Gastroesophageal sphincter (tissue), 3 donors: Measurements from ENCODE around the gene KRTAP10-2.

Experiments
- CTCF ChIP-seq, 4 experiments: fragments of 200-600 bp in 2 of 4; fragments of 450-650 bp in 2 of 4; sonication (generic) in 1 of 4; IDR thresholded peaks; one replicate each; pipeline ENCODE4 v1.5.1; 2017 to 2019; ENCODE audit warnings: antibody characterized with exemption in 4 of 4, mild to moderate bottlenecking in 2 of 4, moderate library complexity in 2 of 4
- EP300 ChIP-seq: sonication (generic); formaldehyde crosslinking; IDR thresholded peaks from one replicate; pipeline ENCODE4 v1.6.1; 2017; ENCODE audit warnings: antibody characterized with exemption, mild to moderate bottlenecking
- POLR2A ChIP-seq, 2 donors: fragments of 450-650 bp; IDR thresholded peaks; one replicate each; pipeline ENCODE4 v1.6.1; 2017; ENCODE audit warnings: antibody characterized with exemption in 2 of 2, mild to moderate bottlenecking in 2 of 2, moderate library complexity in 1 of 2
- POLR2AphosphoS5 ChIP-seq: sonication (generic); formaldehyde crosslinking; IDR thresholded peaks from one replicate; pipeline ENCODE4 v1.6.1; 2017; ENCODE audit warnings: antibody characterized with exemption

- TF ChIP-seq CTCF (IDR thresholded peaks at IDR 0.05): no peak
- no peak for TF ChIP-seq POLR2A (IDR thresholded peaks at IDR 0.05)
- TF ChIP-seq EP300: no peak
- TF ChIP-seq POLR2AphosphoS5: no peak
Measured at GRCh38 chr21:44594406-44594916, 43.2 kb upstream of the KRTAP10-2 start.
